ENCODE measurements around the gene CYP2D6.

GRCh38 chr22:42160251-42160650 is 29.6 kb upstream of the CYP2D6 start:
- TF ChIP-seq, protein P1, sequence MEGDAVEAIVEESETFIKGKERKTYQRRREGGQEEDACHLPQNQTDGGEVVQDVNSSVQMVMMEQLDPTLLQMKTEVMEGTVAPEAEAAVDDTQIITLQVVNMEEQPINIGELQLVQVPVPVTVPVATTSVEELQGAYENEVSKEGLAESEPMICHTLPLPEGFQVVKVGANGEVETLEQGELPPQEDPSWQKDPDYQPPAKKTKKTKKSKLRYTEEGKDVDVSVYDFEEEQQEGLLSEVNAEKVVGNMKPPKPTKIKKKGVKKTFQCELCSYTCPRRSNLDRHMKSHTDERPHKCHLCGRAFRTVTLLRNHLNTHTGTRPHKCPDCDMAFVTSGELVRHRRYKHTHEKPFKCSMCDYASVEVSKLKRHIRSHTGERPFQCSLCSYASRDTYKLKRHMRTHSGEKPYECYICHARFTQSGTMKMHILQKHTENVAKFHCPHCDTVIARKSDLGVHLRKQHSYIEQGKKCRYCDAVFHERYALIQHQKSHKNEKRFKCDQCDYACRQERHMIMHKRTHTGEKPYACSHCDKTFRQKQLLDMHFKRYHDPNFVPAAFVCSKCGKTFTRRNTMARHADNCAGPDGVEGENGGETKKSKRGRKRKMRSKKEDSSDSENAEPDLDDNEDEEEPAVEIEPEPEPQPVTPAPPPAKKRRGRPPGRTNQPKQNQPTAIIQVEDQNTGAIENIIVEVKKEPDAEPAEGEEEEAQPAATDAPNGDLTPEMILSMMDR (IDR thresholded peaks at IDR 0.05): no peak
- no peak for TF ChIP-seq POLR2AphosphoS5 (IDR thresholded peaks at IDR 0.05; ENCODE audit: low read depth, low read length)
